SK-N-MC (cell line): ENCODE results near the gene KIF2A.

Experiments used
- EZH2 ChIP-seq: fragments of 200-600 bp; sonication (generic); IDR thresholded peaks from one replicate; pipeline ENCODE4 v1.6.1; 2017; ENCODE audit warnings: antibody characterized with exemption
- POLR2AphosphoS5 ChIP-seq: IDR thresholded peaks from 2 replicates; pipeline ENCODE4 v1.6.1; 2012; ENCODE audit warnings: mild to moderate bottlenecking, low read depth, low read length, borderline replicate concordance

DNA sequence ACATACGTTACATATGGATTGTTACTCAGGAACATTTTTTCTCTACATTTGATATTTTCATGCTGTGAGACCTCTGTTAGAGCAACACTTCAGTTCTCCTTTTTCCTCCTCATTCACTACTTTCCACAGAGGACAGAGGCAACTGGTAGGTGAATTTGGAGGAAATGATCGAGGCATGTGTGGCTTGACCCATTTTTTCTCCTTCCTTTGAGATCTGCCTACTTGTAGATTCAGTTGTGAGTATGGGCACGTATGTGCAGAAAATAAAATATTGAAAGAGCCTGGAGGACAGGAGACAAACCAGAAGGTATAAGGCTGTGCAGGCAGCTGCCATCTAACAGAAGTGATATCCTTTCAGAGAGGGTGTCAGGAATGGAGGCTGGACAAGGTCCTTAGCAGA lies 19.2 kb upstream of the KIF2A start:
- no peak for TF ChIP-seq EZH2
- no peak for TF ChIP-seq POLR2AphosphoS5
